GM12891 (cell line): ENCODE data around the gene ZSCAN5C.
A peak's percentile ranks its signal among the peaks of the same experiment; 100 is the strongest.
"Not testable (repeated sequence)": the region's sequence is repeated elsewhere in the genome, so short reads cannot be mapped to it uniquely, and the experiment has no call there.

Experiments used
- DNase-seq: peaks from one replicate; pipeline ENCODE4 v3.0.0; 2011; ENCODE audit warnings: low spot score; ENCODE audit not compliant: insufficient read length
- FAIRE-seq: peaks from 2 replicates; lab custom pipeline; 2011; peaks lifted over from hg19 to GRCh38; lab: Jason Lieb, UNC
- PAX5 ChIP-seq: IDR thresholded peaks from 2 replicates; pipeline ENCODE4 v1.6.1; 2011; ENCODE audit warnings: low read length, moderate library complexity, mild to moderate bottlenecking; ENCODE audit not compliant: insufficient read depth, severe bottlenecking
- POLR2A ChIP-seq: IDR thresholded peaks from 2 replicates; pipeline ENCODE4 v1.6.1; 2011; ENCODE audit warnings: low read depth, low read length, control low read depth
- POLR2AphosphoS5 ChIP-seq: IDR thresholded peaks from 2 replicates; pipeline ENCODE4 v1.6.1; 2011; ENCODE audit warnings: low read depth, low read length, control low read depth
- POU2F2 ChIP-seq: IDR thresholded peaks from 2 replicates; pipeline ENCODE4 v1.6.1; 2011; ENCODE audit warnings: low read depth, mild to moderate bottlenecking, control low read depth, low read length, moderate library complexity
- SPI1 ChIP-seq: IDR thresholded peaks from 2 replicates; pipeline ENCODE4 v1.6.1; 2011; ENCODE audit warnings: low read depth, low read length, control low read depth
- TAF1 ChIP-seq: IDR thresholded peaks from 2 replicates; pipeline ENCODE4 v1.6.1; 2011; ENCODE audit warnings: low read depth, low read length, control low read depth

The ZSCAN5C gene

GRCh38 chr19:56221851-56222250 is 19.8 kb downstream of the ZSCAN5C start:
- FAIRE-seq (no peak), DNase-seq (no peak)
- TF ChIP-seq TAF1 (no peak), POLR2A (no peak), SPI1 (no peak), POLR2AphosphoS5 (no peak), PAX5 (no peak), POU2F2 (no peak)

- TF ChIP-seq POLR2AphosphoS5 (no peak), TAF1 (no peak), SPI1 (no peak), POU2F2 (no peak), PAX5 (no peak)
- FAIRE-seq: no peak
- no peak for DNase-seq
Measured at GRCh38 chr19:56222901-56223300, 20.8 kb downstream of the ZSCAN5C start.

DNA sequence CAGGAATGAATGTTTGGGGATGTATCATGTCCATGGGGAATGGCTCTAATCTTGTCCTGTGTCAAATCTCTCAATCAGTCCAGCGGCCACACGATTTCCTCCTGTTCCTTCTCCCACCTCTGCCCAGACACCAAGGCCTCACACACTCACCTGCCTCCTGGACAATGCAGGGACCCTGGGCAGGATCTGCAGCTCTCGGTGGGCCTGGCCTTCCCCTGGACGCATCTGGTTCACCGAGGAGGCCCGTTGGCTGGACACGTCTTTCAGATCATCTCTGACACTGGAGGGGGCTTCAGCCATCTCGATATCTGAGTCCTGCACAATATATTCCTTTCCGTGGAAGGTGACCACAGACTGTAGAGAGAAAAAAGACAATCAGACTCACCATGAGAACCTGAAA is 21.4 kb downstream of the ZSCAN5C start:
- TF ChIP-seq POLR2A (no peak), TAF1 (no peak), POU2F2 (no peak)
- no peak for FAIRE-seq

DNA sequence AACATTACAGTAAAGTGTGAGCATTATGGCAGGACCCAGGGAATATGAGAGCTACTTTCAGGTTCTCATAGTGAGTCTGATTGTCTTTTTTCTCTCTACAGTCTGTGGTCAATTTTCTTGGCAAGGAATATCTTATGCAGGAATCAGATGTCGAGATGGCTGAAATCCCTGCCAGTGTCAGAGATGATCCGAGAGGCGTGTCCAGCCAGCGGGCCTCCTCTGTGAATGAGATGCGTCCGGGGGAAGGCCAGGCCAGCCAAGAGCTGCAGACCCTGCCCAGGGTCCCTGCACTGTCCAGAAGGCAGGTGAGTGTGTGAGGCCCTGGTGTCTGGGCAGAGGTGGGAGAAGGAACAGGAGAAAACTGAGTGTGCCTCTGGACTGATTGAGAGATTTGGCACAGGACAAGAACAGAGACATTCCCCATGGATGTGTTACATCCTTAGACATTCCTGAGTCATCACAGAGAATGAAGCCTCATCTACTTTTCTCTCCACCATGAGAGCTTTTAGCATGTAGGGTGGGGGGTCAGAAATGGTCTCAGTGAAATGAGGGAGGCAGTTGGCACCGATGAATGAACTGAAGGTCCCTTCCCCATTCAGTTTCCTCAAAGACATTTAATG is 43.2 kb downstream of the ZSCAN5C start:
- DNase-seq (no peak), FAIRE-seq (no peak)
- no peak for TF ChIP-seq POLR2A

More for the DNA sequence above, 21.4 kb downstream of the ZSCAN5C start:
- DNase-seq: no peak

GRCh38 chr19:56245764-56246163 is 43.7 kb downstream of the ZSCAN5C start:
- not testable (repeated sequence) for FAIRE-seq, DNase-seq

DNA sequence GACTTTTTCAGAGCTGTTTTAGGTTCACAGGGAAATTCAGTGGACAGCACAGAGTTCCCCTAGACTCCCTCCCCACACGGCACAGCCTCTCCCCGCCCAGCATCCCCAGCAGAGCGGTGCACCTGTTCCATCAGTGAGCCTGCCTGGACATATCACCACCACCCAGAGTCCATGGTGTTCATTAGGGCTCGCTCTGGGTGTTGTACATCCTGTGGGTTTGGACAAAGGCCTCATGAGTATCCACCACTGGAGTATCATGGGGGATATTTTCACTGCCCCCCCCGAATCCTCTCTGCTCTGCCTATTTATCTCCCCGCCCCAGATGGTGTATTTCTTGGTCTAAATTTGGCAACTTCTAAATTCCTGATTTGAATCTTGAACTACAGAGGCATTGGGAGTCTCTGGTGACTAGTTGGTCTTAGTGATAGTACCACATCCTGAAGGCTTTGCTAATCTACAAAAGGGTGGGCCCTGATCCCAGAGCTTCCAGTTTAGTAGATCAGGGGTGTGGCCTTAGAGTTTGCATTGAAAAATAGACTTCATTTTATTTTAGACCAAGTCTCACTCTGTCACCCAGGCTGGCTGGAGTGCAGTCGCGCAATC is 46.8 kb downstream of the ZSCAN5C start:
- not testable (repeated sequence) for DNase-seq, FAIRE-seq

- peak; percentile 43 for DNase-seq
- FAIRE-seq: no peak
- TF ChIP-seq POLR2A: no peak
- no peak for TF ChIP-seq POLR2AphosphoS5
- TF ChIP-seq POU2F2: no peak
- no peak for TF ChIP-seq TAF1
- no peak for TF ChIP-seq PAX5
- TF ChIP-seq SPI1: no peak
Measured at GRCh38 chr19:56252699-56253422, 50.8 kb downstream of the ZSCAN5C start.

DNA sequence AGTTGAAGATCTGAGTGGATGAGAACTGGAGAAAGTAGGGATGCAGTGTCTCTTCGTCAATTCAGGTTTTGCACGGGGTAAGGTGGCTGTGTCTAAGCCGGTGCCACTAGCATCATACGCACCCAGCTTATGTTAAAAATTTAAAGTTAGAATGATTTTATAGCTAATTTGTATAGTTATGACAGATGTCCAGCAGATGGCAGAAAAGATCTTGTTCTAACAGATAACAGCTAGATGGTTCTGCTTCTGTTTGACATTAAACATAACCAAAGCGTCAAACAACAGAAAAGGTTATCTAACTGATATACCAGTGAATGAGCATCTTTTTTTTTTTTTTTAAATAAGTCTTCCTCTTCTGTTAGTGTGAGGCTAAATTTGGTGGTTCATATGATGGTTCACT is 51.7 kb downstream of the ZSCAN5C start:
- FAIRE-seq (no peak), DNase-seq (peak; percentile 20)

GRCh38 chr19:56258272-56258671 is 56.2 kb downstream of the ZSCAN5C start:
- DNase-seq: no peak
- FAIRE-seq: no peak
- TF ChIP-seq POLR2A: no peak
- TF ChIP-seq POU2F2: no peak
- TF ChIP-seq SPI1: no peak
- no peak for TF ChIP-seq PAX5
- TF ChIP-seq TAF1: no peak
- TF ChIP-seq POLR2AphosphoS5: no peak

More for the DNA sequence above, 51.7 kb downstream of the ZSCAN5C start:
- no peak for TF ChIP-seq PAX5
- no peak for TF ChIP-seq SPI1
- TF ChIP-seq POLR2AphosphoS5: no peak
- TF ChIP-seq TAF1: no peak
- no peak for TF ChIP-seq POLR2A
- TF ChIP-seq POU2F2: no peak
